ENCODE data around the gene SKI. TPM values are rescaled to one million over a fixed set of nuclear protein-coding genes. Genes with fewer than 3 reads are reported as not detected.

The SKI gene
- total and polyA plus RNA-seq, 9 of the 15 experiments (the other 6 are each of a cell fraction or from before 2014, with no cell fraction given), result 0.10 to 60.5 (median 4.6) TPM

- TF ChIP-seq LCOR (CRISPR knock-in tag; IDR thresholded peaks at IDR 0.05) (peak; percentile 56; the same call in 1 of the 2 replicates), ZC3H11A (IDR thresholded peaks at IDR 0.05; ENCODE audit: low read depth, low read length) (no peak), HDAC8 (tag; IDR thresholded peaks at IDR 0.05) (peak; percentile 48; the same call in 1 of the 2 replicates), OTX1 (CRISPR knock-in tag; IDR thresholded peaks at IDR 0.05) (no peak), HNRNPH1 (optimal IDR thresholded peaks at IDR 0.05; ENCODE audit: low read depth, low read length) (no peak), ARHGAP35 (IDR thresholded peaks at IDR 0.05; ENCODE audit: partially characterized antibody) (no peak), KAT8 (IDR thresholded peaks at IDR 0.05; ENCODE audit: low read depth) (no peak), HMG20A (CRISPR knock-in tag; conservative IDR thresholded peaks at IDR 0.05) (no peak), SMARCC2 (IDR thresholded peaks at IDR 0.05; ENCODE audit: low read depth) (no peak), POLR2AphosphoS2 (IDR thresholded peaks at IDR 0.05; ENCODE audit: low read length) (peak; percentile 89), MCM3 (IDR thresholded peaks at IDR 0.05) (no peak), RBM34 (IDR thresholded peaks at IDR 0.05; ENCODE audit: borderline replicate concordance, insufficient read depth, low read length) (no peak), POLR2H (tag; IDR thresholded peaks at IDR 0.05; ENCODE audit: low read depth) (no peak; the same call in 1 of the 2 replicates), NCOA4 (IDR thresholded peaks at IDR 0.05; ENCODE audit: partially characterized antibody) (no peak), FOSL1 (tag; conservative IDR thresholded peaks at IDR 0.05) (peak; percentile 58; the same call in 1 of the 2 replicates), POLR2AphosphoS5 (IDR thresholded peaks at IDR 0.05; ENCODE audit: control insufficient read depth, insufficient read depth, low read depth, low read length) (0 out of 2 replicates have a peak, but pooled peaks have one; percentile 39), ZNF76 (CRISPR knock-in tag; IDR thresholded peaks at IDR 0.05; ENCODE audit: borderline replicate concordance) (no peak)
- TF ChIP-seq, protein P1, sequence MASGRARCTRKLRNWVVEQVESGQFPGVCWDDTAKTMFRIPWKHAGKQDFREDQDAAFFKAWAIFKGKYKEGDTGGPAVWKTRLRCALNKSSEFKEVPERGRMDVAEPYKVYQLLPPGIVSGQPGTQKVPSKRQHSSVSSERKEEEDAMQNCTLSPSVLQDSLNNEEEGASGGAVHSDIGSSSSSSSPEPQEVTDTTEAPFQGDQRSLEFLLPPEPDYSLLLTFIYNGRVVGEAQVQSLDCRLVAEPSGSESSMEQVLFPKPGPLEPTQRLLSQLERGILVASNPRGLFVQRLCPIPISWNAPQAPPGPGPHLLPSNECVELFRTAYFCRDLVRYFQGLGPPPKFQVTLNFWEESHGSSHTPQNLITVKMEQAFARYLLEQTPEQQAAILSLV (tag; IDR thresholded peaks at IDR 0.05), result no peak
- TF ChIP-seq, protein P2, sequence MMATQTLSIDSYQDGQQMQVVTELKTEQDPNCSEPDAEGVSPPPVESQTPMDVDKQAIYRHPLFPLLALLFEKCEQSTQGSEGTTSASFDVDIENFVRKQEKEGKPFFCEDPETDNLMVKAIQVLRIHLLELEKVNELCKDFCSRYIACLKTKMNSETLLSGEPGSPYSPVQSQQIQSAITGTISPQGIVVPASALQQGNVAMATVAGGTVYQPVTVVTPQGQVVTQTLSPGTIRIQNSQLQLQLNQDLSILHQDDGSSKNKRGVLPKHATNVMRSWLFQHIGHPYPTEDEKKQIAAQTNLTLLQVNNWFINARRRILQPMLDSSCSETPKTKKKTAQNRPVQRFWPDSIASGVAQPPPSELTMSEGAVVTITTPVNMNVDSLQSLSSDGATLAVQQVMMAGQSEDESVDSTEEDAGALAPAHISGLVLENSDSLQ (IDR thresholded peaks at IDR 0.05), result peak; percentile 96
Observed at GRCh38 chr1:2189459-2190425, 38.4 kb upstream of the SKI start (continued).

All from K562 (cell line).